Calu3 (cell line): ENCODE data around the gene ANGPTL8. TPM values are rescaled to one million over a fixed set of nuclear protein-coding genes. Genes with fewer than 3 reads are reported as not detected.

Experiments used
- BruUV-seq: library from RNA; stranded (reverse); fragments of 400-500 nt; replicated peaks from 2 replicates; lab custom pipeline; 2021; lab: Mats Ljungman, UMichigan
- CTCF ChIA-PET: fragments of 300-600 bp; sonication (Branson Sonifier 250); formaldehyde crosslinking; loops from one replicate; lab custom pipeline; 2022; ENCODE audit warnings: antibody characterized with exemption; lab: Charles Lee
- DNase-seq: peaks from one replicate; pipeline ENCODE4 v3.0.0; 2022
- H3K27ac Mint-ChIP-seq: one replicate; pipeline ENCODE4 v1.8.0; 2022; ENCODE audit warnings: mixed read lengths; ENCODE audit not compliant: unreplicated experiment
- H3K27me3 Mint-ChIP-seq: one replicate; pipeline ENCODE4 v1.8.0; 2022; ENCODE audit warnings: mixed read lengths; ENCODE audit not compliant: unreplicated experiment
- H3K36me3 Mint-ChIP-seq: one replicate; pipeline ENCODE4 v1.8.0; 2022; ENCODE audit warnings: mild to moderate bottlenecking, moderate library complexity, mixed read lengths; ENCODE audit not compliant: insufficient read depth, unreplicated experiment
- H3K4me1 Mint-ChIP-seq: one replicate; pipeline ENCODE4 v1.8.0; 2022; ENCODE audit warnings: mild to moderate bottlenecking, low read depth, mixed read lengths; ENCODE audit not compliant: unreplicated experiment
- H3K4me3 Mint-ChIP-seq: one replicate; pipeline ENCODE4 v1.8.0; 2022; ENCODE audit warnings: mild to moderate bottlenecking, low read depth, moderate library complexity, mixed read lengths; ENCODE audit not compliant: unreplicated experiment
- H3K9me3 Mint-ChIP-seq: one replicate; pipeline ENCODE4 v1.8.0; 2022; ENCODE audit warnings: low read depth, mixed read lengths; ENCODE audit not compliant: unreplicated experiment
- intact Hi-C: fragments of 100-400 bp; cut with micrococcal nuclease; formaldehyde crosslinking; loops from one replicate; pipeline ENCODE4 v1.10.0; 2022; ENCODE audit not compliant: unreplicated experiment
- total RNA-seq: library from RNA; stranded (reverse); gene quantifications from 2 replicates; pipeline ENCODE4 v1.2.3, GENCODE V29; 2022
- TF ChIP-seq, protein P1 (sequence below): fragments of 200-600 bp; IDR thresholded peaks from one replicate; pipeline ENCODE4 v1.8.0; 2022; ENCODE audit warnings: antibody characterized with exemption; ENCODE audit not compliant: unreplicated experiment

Gene ANGPTL8
- total RNA-seq, 1 experiment from 2014 or later: not detected

DNA sequence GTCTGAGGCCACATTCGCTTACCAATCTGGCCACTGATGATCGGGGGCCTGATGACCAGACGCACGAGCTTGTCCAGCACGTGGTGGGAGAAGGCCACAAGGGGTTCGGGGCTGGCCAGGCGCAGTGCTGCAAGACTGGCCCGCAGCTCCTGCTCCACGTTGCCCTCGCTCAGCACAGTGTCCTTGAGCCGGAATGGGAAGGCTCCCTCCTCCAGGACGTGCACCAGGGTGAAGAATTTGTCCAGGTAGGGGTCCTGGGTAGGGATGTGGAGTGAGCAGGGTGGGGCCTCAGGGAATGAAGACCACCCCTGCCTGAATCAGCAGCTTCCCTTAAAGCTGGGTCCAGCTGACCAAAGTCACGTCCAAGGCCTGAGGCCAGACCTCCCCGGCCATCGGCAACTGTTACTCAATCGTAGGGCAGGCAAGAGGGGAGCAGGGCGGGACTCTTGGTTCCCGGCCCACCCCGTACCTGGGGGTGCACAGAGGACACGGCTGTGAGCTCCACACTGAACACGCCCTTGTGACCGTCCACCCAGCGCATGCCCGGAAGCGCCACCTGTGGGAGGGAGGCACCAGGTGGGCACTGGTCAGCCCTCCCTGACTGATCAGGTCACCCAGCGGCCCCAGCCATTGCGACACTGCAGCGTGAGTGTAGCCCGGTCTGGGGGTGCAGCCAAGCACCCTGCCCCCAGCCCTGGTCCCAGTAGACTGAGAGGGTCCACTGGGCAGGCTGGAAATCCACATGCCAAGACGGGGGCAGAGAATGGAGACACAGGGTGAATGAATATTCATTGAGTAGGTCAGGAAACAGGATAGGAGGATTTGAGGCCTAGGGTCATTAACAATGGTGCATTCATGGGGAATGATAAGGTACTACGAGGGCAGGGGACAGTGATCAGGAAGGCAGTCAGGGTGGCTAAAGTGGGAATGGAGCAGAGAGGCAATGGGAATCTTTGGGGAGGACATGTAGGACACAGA lies 2.8 kb upstream of the ANGPTL8 start:
- DNase-seq: no peak
- TF ChIP-seq, protein P1, sequence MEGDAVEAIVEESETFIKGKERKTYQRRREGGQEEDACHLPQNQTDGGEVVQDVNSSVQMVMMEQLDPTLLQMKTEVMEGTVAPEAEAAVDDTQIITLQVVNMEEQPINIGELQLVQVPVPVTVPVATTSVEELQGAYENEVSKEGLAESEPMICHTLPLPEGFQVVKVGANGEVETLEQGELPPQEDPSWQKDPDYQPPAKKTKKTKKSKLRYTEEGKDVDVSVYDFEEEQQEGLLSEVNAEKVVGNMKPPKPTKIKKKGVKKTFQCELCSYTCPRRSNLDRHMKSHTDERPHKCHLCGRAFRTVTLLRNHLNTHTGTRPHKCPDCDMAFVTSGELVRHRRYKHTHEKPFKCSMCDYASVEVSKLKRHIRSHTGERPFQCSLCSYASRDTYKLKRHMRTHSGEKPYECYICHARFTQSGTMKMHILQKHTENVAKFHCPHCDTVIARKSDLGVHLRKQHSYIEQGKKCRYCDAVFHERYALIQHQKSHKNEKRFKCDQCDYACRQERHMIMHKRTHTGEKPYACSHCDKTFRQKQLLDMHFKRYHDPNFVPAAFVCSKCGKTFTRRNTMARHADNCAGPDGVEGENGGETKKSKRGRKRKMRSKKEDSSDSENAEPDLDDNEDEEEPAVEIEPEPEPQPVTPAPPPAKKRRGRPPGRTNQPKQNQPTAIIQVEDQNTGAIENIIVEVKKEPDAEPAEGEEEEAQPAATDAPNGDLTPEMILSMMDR: no peak
- Mint-ChIP-seq H3K36me3 (peaks cover 10% of the 10 kb centered on the region), H3K4me3 (no peak overlapping the region), H3K9me3 (no peaks in the 10 kb centered on the region), H3K4me1 (no peaks in the 10 kb centered on the region), H3K27ac (no peak overlapping the region), H3K27me3 (no peaks in the 10 kb centered on the region)
- CTCF ChIA-PET: interaction anchor here (0.7 kb wide), 1 partner anchor 9 kb away, joined by 4 read pairs; no protein-coding TSS in a partner anchor
- intact Hi-C loops: no loop called here
- BruUV-seq: no TSS peak

DNA sequence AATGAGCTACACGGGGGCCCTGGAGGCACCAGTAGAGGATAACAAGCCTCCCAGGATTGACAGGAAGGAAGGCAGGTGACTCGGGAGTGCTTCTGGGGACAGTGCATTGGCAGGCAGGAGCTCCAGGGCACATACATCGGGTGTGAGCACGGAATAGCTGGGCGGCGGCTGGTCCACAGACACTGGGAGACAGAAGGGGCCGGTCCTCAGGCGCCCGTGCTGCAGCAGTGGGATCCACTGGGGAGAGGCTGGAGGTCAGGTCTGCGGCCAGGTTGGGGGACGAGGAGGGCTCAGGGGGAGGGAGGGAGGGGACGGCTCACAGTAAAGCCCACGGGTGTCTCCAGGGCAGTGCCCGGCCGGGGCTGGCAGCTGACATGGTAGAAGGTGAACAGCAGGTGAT lies 2.1 kb upstream of the ANGPTL8 start:
- CTCF ChIA-PET: interaction anchor here (0.7 kb wide), 1 partner anchor 9 kb away, joined by 4 read pairs; no protein-coding TSS in a partner anchor
- intact Hi-C loops: no loop called here
- Mint-ChIP-seq H3K36me3 (peaks cover 11% of the 10 kb centered on the region), H3K27me3 (no peaks in the 10 kb centered on the region), H3K27ac (no peak overlapping the region), H3K4me3 (no peak overlapping the region), H3K9me3 (no peaks in the 10 kb centered on the region), H3K4me1 (no peaks in the 10 kb centered on the region)
- TF ChIP-seq, protein P1: no peak
- BruUV-seq: no TSS peak
- DNase-seq: no peak

DNA sequence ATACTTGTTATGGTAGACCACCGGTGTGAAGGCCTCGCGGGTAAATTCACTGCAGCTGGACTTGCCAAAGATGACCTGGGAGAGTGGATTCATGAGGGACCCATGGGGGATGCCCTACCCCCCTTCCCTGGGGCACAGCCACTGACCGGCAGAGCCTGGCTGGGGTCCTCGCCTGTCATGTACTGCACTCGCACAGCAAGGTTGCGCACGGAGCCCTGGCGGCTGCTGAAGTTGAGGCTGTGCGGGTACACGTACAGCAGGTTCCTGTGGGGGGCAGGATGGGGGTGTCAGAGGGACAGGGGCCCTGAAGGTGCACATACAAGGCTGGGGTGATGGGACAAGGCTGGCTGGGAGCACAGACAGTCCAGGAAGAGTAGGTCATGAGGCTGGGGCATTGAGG lies 1.4 kb upstream of the ANGPTL8 start:
- no peaks in the 10 kb centered on the region for H3K9me3 Mint-ChIP-seq
- H3K4me1 Mint-ChIP-seq: no peaks in the 10 kb centered on the region
- BruUV-seq: no TSS peak
- no peak overlapping the region for H3K4me3 Mint-ChIP-seq
- intact Hi-C loops: no loop called here
- H3K27ac Mint-ChIP-seq: no peak overlapping the region
- TF ChIP-seq, protein P1: no peak
- peaks cover 11% of the 10 kb centered on the region for H3K36me3 Mint-ChIP-seq
- CTCF ChIA-PET: no interaction called here
- DNase-seq: no peak
- no peaks in the 10 kb centered on the region for H3K27me3 Mint-ChIP-seq

DNA sequence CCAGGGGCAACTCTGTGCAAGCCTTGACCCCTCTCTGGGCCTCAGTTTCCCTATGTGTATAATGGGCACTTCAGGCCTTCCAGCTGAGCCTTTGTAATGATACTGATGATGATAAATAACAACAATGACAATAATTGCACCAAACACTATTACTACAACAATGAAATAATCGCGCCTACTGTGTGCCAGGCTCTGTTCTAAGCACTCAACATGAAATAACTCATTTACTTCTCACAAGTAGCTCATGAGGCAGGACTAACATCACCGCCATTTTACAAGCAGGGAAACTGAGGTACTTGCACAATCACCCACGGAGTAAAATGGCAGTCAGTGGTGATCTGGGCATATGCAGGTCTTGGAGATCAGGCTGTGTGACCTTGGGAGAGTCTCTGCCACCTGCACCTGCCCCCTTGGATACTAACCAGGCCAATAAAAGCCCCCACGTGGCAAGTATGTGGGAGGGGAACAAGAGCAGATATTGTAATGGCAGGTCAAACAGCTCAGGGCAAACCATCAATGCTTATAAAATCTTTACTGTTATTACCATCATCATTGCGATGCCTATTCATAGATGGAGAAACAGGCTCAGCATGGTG lies 540 bp upstream of the ANGPTL8 start:
- no peaks in the 10 kb centered on the region for H3K4me1 Mint-ChIP-seq
- no peaks in the 10 kb centered on the region for H3K9me3 Mint-ChIP-seq
- H3K36me3 Mint-ChIP-seq: peaks cover 11% of the 10 kb centered on the region
- TF ChIP-seq, protein P1: no peak
- H3K27me3 Mint-ChIP-seq: no peaks in the 10 kb centered on the region
- no peak overlapping the region for H3K27ac Mint-ChIP-seq
- no peak overlapping the region for H3K4me3 Mint-ChIP-seq
- intact Hi-C loops: no loop called here
- CTCF ChIA-PET: no interaction called here
- BruUV-seq: no TSS peak
- DNase-seq: no peak
